Lower lobe of right lung (tissue), 2 donors: ENCODE data around the gene PPFIA4. TPM values are rescaled to one million over a fixed set of nuclear protein-coding genes. Genes with fewer than 3 reads are reported as not detected.

ENCODE experiments used
- ATAC-seq, 2 donors: fragments of 200-7000 bp; cut with Tn5 transposase; one replicate each; pipeline ENCODE4 v1.9.1; 2020 to 2022; ENCODE audit warnings: mild to moderate bottlenecking in 2 of 2, moderate library complexity in 2 of 2
- DNase-seq: peaks from one replicate; pipeline ENCODE4 v3.0.0-alpha.2; 2020
- H3K27ac ChIP-seq: fragments of 200-600 bp; one replicate; pipeline ENCODE4 v1.8.0; 2022
- H3K27me3 ChIP-seq: fragments of 200-600 bp; one replicate; pipeline ENCODE4 v1.8.0; 2022; ENCODE audit warnings: low read depth
- H3K36me3 ChIP-seq: fragments of 200-600 bp; one replicate; pipeline ENCODE4 v1.8.0; 2022; ENCODE audit warnings: mild to moderate bottlenecking
- H3K4me1 ChIP-seq: fragments of 200-600 bp; one replicate; pipeline ENCODE4 v1.8.0; 2022
- H3K4me3 ChIP-seq: fragments of 200-600 bp; one replicate; pipeline ENCODE4 v1.8.0; 2022; ENCODE audit warnings: mild to moderate bottlenecking
- H3K9me3 ChIP-seq: fragments of 200-600 bp; one replicate; pipeline ENCODE4 v1.8.0; 2022
- intact Hi-C: fragments of 100-400 bp; cut with DNase I; formaldehyde crosslinking; loops from one replicate; pipeline ENCODE4 v1.11.0; 2022
- total RNA-seq: library from RNA; stranded (reverse); fragmentation: NEBNext Ultra II Directional; extraction: Animal tissue kit (Norgen Biotek cat#: 25700); gene quantifications from one replicate; pipeline ENCODE4 v1.2.1, GENCODE V29; 2021
- TF ChIP-seq, protein P1 (sequence below): fragments of 200-600 bp; IDR thresholded peaks from one replicate; pipeline ENCODE4 v1.8.0; 2022; ENCODE audit warnings: antibody characterized with exemption, mild to moderate bottlenecking
- donor health status: DM: no; HTN: yes; CAD: no; lungs with severe emphysema.

The PPFIA4 gene
- total RNA-seq, 1 donor from 2014 or later: 1.3 TPM

DNA sequence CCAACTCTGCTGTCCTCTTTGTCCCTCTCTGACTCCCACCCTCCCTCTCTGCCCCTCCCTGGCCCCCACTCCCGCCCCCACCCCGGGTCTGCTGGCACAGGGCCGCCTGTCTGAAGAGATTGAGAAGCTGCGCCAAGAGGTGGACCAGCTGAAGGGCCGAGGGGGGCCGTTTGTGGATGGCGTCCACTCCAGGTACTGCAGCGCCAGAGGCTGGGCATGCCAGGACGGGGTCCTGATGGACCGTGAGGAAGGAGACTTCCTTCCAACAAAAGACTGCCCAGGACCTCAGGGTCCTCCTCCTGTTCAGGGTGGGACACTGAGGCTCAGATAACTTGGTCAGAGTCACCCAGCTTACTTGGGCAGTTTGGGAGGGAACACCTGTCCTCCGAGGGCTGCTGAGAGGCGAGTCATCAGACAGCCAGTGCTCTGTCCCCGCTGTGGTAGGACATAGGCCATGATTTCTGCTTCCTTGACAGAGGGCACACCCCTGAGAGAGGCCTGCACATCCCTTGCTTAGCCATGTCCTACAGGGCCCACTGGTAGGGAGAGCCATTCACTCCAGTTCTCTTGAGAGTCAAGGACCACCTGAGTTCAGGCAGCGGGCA is 23.4 kb downstream of the PPFIA4 start:
- Histone ChIP-seq H3K36me3 (no peaks in the 10 kb centered on the region), H3K4me1 (no peaks in the 10 kb centered on the region), H3K27me3 (no peaks in the 10 kb centered on the region), H3K4me3 (no peak overlapping the region), H3K27ac (no peak overlapping the region), H3K9me3 (no peaks in the 10 kb centered on the region)
- intact Hi-C loops: no loop called here
- ATAC-seq (no peak), DNase-seq (no peak)
- TF ChIP-seq, protein P1, sequence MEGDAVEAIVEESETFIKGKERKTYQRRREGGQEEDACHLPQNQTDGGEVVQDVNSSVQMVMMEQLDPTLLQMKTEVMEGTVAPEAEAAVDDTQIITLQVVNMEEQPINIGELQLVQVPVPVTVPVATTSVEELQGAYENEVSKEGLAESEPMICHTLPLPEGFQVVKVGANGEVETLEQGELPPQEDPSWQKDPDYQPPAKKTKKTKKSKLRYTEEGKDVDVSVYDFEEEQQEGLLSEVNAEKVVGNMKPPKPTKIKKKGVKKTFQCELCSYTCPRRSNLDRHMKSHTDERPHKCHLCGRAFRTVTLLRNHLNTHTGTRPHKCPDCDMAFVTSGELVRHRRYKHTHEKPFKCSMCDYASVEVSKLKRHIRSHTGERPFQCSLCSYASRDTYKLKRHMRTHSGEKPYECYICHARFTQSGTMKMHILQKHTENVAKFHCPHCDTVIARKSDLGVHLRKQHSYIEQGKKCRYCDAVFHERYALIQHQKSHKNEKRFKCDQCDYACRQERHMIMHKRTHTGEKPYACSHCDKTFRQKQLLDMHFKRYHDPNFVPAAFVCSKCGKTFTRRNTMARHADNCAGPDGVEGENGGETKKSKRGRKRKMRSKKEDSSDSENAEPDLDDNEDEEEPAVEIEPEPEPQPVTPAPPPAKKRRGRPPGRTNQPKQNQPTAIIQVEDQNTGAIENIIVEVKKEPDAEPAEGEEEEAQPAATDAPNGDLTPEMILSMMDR: no peak

DNA sequence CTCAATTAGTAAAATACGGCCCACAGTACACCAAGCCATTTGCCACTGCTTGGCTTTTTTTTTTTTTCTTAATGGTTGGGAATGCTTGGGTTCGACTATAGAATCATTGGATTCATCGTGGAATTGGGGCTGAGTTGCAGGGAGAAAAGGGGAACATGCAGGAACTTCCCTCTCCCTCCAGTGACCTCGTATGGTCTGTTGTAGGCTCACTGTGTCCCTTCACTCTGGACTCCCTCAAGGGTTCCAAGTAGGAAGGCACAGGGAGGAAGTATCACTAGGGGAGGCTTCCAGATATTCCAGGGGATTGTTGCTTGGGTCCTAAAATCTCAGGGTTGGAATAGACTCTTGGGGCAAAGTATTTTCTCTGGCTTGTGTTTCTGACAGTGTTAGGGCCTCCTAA is 24.5 kb downstream of the PPFIA4 start:
- Histone ChIP-seq H3K4me1 (no peaks in the 10 kb centered on the region), H3K4me3 (no peak overlapping the region), H3K27me3 (no peaks in the 10 kb centered on the region), H3K36me3 (no peaks in the 10 kb centered on the region), H3K27ac (no peak overlapping the region), H3K9me3 (no peaks in the 10 kb centered on the region)
- DNase-seq (no peak), ATAC-seq (no peak)
- TF ChIP-seq, protein P1: no peak
- intact Hi-C loops: no loop called here

DNA sequence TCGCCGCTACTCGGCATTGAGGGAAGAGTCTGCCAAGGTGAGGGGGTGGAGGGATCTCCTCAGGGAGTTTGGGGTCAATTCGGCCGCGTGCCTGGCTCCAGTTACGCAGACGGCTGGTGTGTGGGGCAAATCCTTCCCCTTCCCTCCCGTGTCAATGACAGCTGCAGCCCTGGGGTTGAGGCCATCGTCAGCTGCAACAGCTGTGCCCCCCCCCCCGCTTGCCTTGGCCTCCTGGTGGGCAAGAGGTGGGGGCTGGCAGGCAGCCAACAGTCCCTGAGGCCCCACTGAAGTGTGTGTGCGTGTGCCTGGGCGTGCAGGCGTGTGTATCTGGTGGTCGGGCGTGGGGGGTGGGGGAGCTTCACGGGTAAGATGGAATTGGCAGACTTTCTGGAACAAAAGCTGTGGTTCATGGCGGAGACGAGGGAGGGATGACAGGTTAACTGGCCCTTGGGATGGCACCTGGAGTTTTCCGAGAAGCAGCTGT is 25.6 kb downstream of the PPFIA4 start:
- no peak overlapping the region for H3K27ac ChIP-seq
- intact Hi-C loops: no loop called here
- H3K27me3 ChIP-seq: no peaks in the 10 kb centered on the region
- H3K36me3 ChIP-seq: no peaks in the 10 kb centered on the region
- ATAC-seq (no peak), DNase-seq (no peak)
- H3K4me3 ChIP-seq: no peak overlapping the region
- TF ChIP-seq, protein P1: no peak
- H3K4me1 ChIP-seq: no peaks in the 10 kb centered on the region
- H3K9me3 ChIP-seq: no peaks in the 10 kb centered on the region

DNA sequence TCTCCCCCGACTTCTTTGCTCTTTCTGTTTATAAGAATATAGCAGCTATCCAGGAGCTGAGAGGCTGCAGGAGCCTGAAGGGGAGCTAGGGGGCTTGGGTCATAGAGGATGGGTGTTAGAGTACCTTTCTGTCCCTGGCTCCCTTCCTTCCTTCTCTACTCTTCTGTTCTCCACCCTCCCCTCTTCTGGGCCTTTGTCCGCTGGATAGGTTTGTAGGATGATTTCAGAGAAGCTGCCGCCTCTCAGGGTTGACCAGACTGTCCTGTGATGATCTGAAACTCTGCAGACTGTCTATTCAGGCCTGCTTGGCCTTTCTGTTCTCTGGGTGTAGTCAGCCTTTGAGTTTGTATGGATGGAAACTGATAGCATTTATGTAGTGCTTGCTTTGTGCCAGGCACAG is 26.3 kb downstream of the PPFIA4 start:
- Histone ChIP-seq H3K27ac (no peak overlapping the region), H3K9me3 (no peaks in the 10 kb centered on the region), H3K4me1 (peaks cover 1% of the 10 kb centered on the region), H3K27me3 (no peaks in the 10 kb centered on the region), H3K36me3 (no peaks in the 10 kb centered on the region), H3K4me3 (no peak overlapping the region)
- ATAC-seq (no peak), DNase-seq (no peak)
- TF ChIP-seq, protein P1: no peak
- intact Hi-C loops: no loop called here

DNA sequence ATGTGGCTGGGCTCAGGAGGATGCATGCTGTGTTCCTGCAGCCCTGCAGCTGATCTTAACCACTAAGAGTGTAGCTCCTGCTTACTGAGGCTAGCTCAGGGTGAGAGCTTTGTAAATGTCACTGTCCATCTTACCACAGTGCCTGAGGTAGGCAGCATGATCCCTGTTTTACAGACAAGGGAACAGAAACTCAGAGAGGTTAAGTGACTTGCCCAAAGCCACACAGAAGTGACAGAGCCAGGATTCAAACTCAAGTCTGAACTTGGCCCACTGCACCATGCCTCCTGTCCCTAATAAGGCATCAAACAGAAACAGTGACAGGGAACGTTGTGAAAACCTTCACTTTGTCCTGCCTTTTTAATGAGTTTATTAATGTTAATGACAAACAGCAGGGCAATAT is 27.9 kb downstream of the PPFIA4 start:
- Histone ChIP-seq H3K4me3 (no peak overlapping the region), H3K36me3 (no peaks in the 10 kb centered on the region), H3K4me1 (peaks cover 17% of the 10 kb centered on the region), H3K27ac (no peak overlapping the region), H3K9me3 (no peaks in the 10 kb centered on the region), H3K27me3 (no peaks in the 10 kb centered on the region)
- DNase-seq (no peak), ATAC-seq (no peak)
- intact Hi-C loops: no loop called here
- TF ChIP-seq, protein P1: no peak
